ENCODE results near the gene SEM1.

- TF ChIP-seq CTCF (IDR thresholded peaks at IDR 0.05) (no peak), POLR2A (IDR thresholded peaks at IDR 0.05) (no peak)
Observed at GRCh38 chr7:96691702-96692101, 17.9 kb downstream of the SEM1 start.

All from adrenal gland (tissue), 5 donors.